Activated CD4-positive, alpha-beta T cell treated with anti-CD3 and anti-CD28 coated beads, Interleukin-2, amount 10 ng/mL, durations not matched to agents 24 days and 14 days (primary cell): ENCODE data around the gene CDC42BPB. TPM values are rescaled to one million over a fixed set of nuclear protein-coding genes. Genes with fewer than 3 reads are reported as not detected.
"Not testable (repeated sequence)": the region's sequence is repeated elsewhere in the genome, so short reads cannot be mapped to it uniquely, and the experiment has no call there.

Source experiments
- DNase-seq: peaks from one replicate; pipeline ENCODE4 v3.0.0; 2022
- H3K27ac Mint-ChIP-seq: one replicate; pipeline ENCODE4 v1.8.0; 2022; ENCODE audit warnings: mild to moderate bottlenecking, mixed read lengths
- H3K27me3 Mint-ChIP-seq: one replicate; pipeline ENCODE4 v1.8.0; 2022; ENCODE audit warnings: mixed read lengths
- H3K36me3 Mint-ChIP-seq: one replicate; pipeline ENCODE4 v1.8.0; 2022; ENCODE audit warnings: low read depth, mild to moderate bottlenecking, mixed read lengths
- H3K4me1 Mint-ChIP-seq: one replicate; pipeline ENCODE4 v1.8.0; 2021; ENCODE audit warnings: mixed read lengths
- H3K4me3 Mint-ChIP-seq: one replicate; pipeline ENCODE4 v1.8.0; 2022; ENCODE audit warnings: mild to moderate bottlenecking, moderate library complexity, mixed read lengths
- H3K9me3 Mint-ChIP-seq: one replicate; pipeline ENCODE4 v1.8.0; 2021; ENCODE audit warnings: mixed read lengths
- intact Hi-C: fragments of 100-400 bp; cut with micrococcal nuclease; formaldehyde crosslinking; loops from one replicate; pipeline ENCODE4 v1.15.1; 2023
- total RNA-seq: library from RNA; stranded (reverse); gene quantifications from 2 replicates; pipeline ENCODE4 v1.2.3, GENCODE V29; 2022

The CDC42BPB gene
- total RNA-seq, 1 donor from 2014 or later, result 1.7 TPM

GRCh38 chr14:103056322-103057027 lies 874 bp downstream of the CDC42BPB start:
- Mint-ChIP-seq H3K27ac (no peak overlapping the region), H3K4me1 (peaks cover 4% of the 10 kb centered on the region), H3K27me3 (peaks cover 54% of the 10 kb centered on the region), H3K4me3 (peak overlapping the region; percentile 57), H3K9me3 (no peaks in the 10 kb centered on the region), H3K36me3 (no peaks in the 10 kb centered on the region)
- no peak for DNase-seq
- intact Hi-C loops, result no loop called here

- no peak overlapping the region for H3K27ac Mint-ChIP-seq
- no peak for DNase-seq
- H3K4me1 Mint-ChIP-seq, result peaks cover 4% of the 10 kb centered on the region
- H3K9me3 Mint-ChIP-seq, result no peaks in the 10 kb centered on the region
- peak overlapping the region; percentile 56 for H3K4me3 Mint-ChIP-seq
- intact Hi-C loops, result no loop called here
- H3K36me3 Mint-ChIP-seq, result no peaks in the 10 kb centered on the region
- H3K27me3 Mint-ChIP-seq, result peaks cover 52% of the 10 kb centered on the region
Observed at GRCh38 chr14:103055695-103056094, 1.7 kb downstream of the CDC42BPB start.

GRCh38 chr14:103052407-103052806 lies 4.9 kb downstream of the CDC42BPB start:
- Mint-ChIP-seq H3K27me3 (peaks cover 28% of the 10 kb centered on the region), H3K4me1 (peaks cover 4% of the 10 kb centered on the region), H3K9me3 (no peaks in the 10 kb centered on the region), H3K4me3 (no peak overlapping the region), H3K27ac (no peak overlapping the region), H3K36me3 (no peaks in the 10 kb centered on the region)
- intact Hi-C loops, result no loop called here
- no peak for DNase-seq

- Mint-ChIP-seq H3K4me3 (no peak overlapping the region), H3K27me3 (peaks cover 22% of the 10 kb centered on the region), H3K9me3 (no peaks in the 10 kb centered on the region), H3K4me1 (peaks cover under 1% of the 10 kb centered on the region), H3K36me3 (no peaks in the 10 kb centered on the region), H3K27ac (no peak overlapping the region)
- no peak for DNase-seq
- intact Hi-C loops, result no loop called here
Observed at GRCh38 chr14:103050935-103051334, 6.4 kb downstream of the CDC42BPB start.

GRCh38 chr14:103047453-103047852 lies 9.9 kb downstream of the CDC42BPB start:
- intact Hi-C loops, H3K36me3 Mint-ChIP-seq, H3K9me3 Mint-ChIP-seq, H3K4me3 Mint-ChIP-seq, H3K27ac Mint-ChIP-seq, H3K27me3 Mint-ChIP-seq, DNase-seq, H3K4me1 Mint-ChIP-seq: not testable (repeated sequence)

GRCh38 chr14:103045371-103045869 lies 11.9 kb downstream of the CDC42BPB start:
- H3K27me3 Mint-ChIP-seq, result peaks cover 5% of the 10 kb centered on the region
- no peaks in the 10 kb centered on the region for H3K9me3 Mint-ChIP-seq
- intact Hi-C loops, result no loop called here
- H3K36me3 Mint-ChIP-seq, result no peaks in the 10 kb centered on the region
- H3K27ac Mint-ChIP-seq, result no peak overlapping the region
- no peak for DNase-seq
- H3K4me3 Mint-ChIP-seq, result no peak overlapping the region
- H3K4me1 Mint-ChIP-seq, result peaks cover 4% of the 10 kb centered on the region

- Mint-ChIP-seq H3K9me3 (no peaks in the 10 kb centered on the region), H3K4me3 (no peak overlapping the region), H3K27me3 (peaks cover 9% of the 10 kb centered on the region), H3K36me3 (no peaks in the 10 kb centered on the region), H3K27ac (no peak overlapping the region), H3K4me1 (peaks cover 4% of the 10 kb centered on the region)
- intact Hi-C loops, result no loop called here
- DNase-seq, result no peak
Observed at GRCh38 chr14:103043257-103044015, 13.9 kb downstream of the CDC42BPB start.

- intact Hi-C loops, result no loop called here
- Mint-ChIP-seq H3K4me1 (peaks cover 4% of the 10 kb centered on the region), H3K4me3 (no peak overlapping the region), H3K36me3 (no peaks in the 10 kb centered on the region), H3K27me3 (peaks cover 9% of the 10 kb centered on the region), H3K9me3 (no peaks in the 10 kb centered on the region), H3K27ac (no peak overlapping the region)
- no peak for DNase-seq
Observed at GRCh38 chr14:103041464-103041863, 15.9 kb downstream of the CDC42BPB start.

- H3K4me1 Mint-ChIP-seq, result no peaks in the 10 kb centered on the region
- H3K4me3 Mint-ChIP-seq, result no peak overlapping the region
- intact Hi-C loops, result no loop called here
- H3K9me3 Mint-ChIP-seq, result no peaks in the 10 kb centered on the region
- DNase-seq, result no peak
- H3K27ac Mint-ChIP-seq, result no peak overlapping the region
- no peaks in the 10 kb centered on the region for H3K27me3 Mint-ChIP-seq
- no peaks in the 10 kb centered on the region for H3K36me3 Mint-ChIP-seq
Observed at GRCh38 chr14:103033681-103034096, 23.7 kb downstream of the CDC42BPB start.

- H3K4me3 Mint-ChIP-seq, result no peak overlapping the region
- no peak for DNase-seq
- H3K9me3 Mint-ChIP-seq, result no peaks in the 10 kb centered on the region
- H3K27me3 Mint-ChIP-seq, result peaks cover 4% of the 10 kb centered on the region
- H3K36me3 Mint-ChIP-seq, result no peaks in the 10 kb centered on the region
- intact Hi-C loops, result no loop called here
- H3K4me1 Mint-ChIP-seq, result no peaks in the 10 kb centered on the region
- H3K27ac Mint-ChIP-seq, result no peak overlapping the region
Observed at GRCh38 chr14:103031956-103032355, 25.4 kb downstream of the CDC42BPB start.

GRCh38 chr14:103031566-103031911 lies 25.8 kb downstream of the CDC42BPB start:
- no peaks in the 10 kb centered on the region for H3K9me3 Mint-ChIP-seq
- H3K4me1 Mint-ChIP-seq, result no peaks in the 10 kb centered on the region
- peaks cover 6% of the 10 kb centered on the region for H3K27me3 Mint-ChIP-seq
- no peak overlapping the region for H3K4me3 Mint-ChIP-seq
- intact Hi-C loops, result no loop called here
- H3K36me3 Mint-ChIP-seq, result no peaks in the 10 kb centered on the region
- no peak overlapping the region for H3K27ac Mint-ChIP-seq
- no peak for DNase-seq

- H3K36me3 Mint-ChIP-seq, result no peaks in the 10 kb centered on the region
- no peak overlapping the region for H3K4me3 Mint-ChIP-seq
- DNase-seq, result no peak
- H3K4me1 Mint-ChIP-seq, result no peaks in the 10 kb centered on the region
- no peak overlapping the region for H3K27ac Mint-ChIP-seq
- H3K27me3 Mint-ChIP-seq, result peaks cover 6% of the 10 kb centered on the region
- H3K9me3 Mint-ChIP-seq, result no peaks in the 10 kb centered on the region
- intact Hi-C loops, result no loop called here
Observed at GRCh38 chr14:103030741-103031565, 26.4 kb downstream of the CDC42BPB start.

GRCh38 chr14:103029936-103030335 lies 27.4 kb downstream of the CDC42BPB start:
- no peak for DNase-seq
- Mint-ChIP-seq H3K27ac (no peak overlapping the region), H3K4me1 (no peaks in the 10 kb centered on the region), H3K4me3 (no peak overlapping the region), H3K36me3 (no peaks in the 10 kb centered on the region), H3K9me3 (no peaks in the 10 kb centered on the region), H3K27me3 (peaks cover 6% of the 10 kb centered on the region)
- intact Hi-C loops, result no loop called here

- peaks cover 11% of the 10 kb centered on the region for H3K27me3 Mint-ChIP-seq
- H3K27ac Mint-ChIP-seq, result no peak overlapping the region
- H3K4me3 Mint-ChIP-seq, result no peak overlapping the region
- no peaks in the 10 kb centered on the region for H3K4me1 Mint-ChIP-seq
- no peaks in the 10 kb centered on the region for H3K9me3 Mint-ChIP-seq
- no peak for DNase-seq
- H3K36me3 Mint-ChIP-seq, result no peaks in the 10 kb centered on the region
- intact Hi-C loops, result no loop called here
Observed at GRCh38 chr14:103028772-103029171, 28.6 kb downstream of the CDC42BPB start.
